ENCODE results near the gene NUDT8.
A peak's percentile ranks its signal among the peaks of the same experiment; 100 is the strongest.
"Not testable (repeated sequence)": the region's sequence is repeated elsewhere in the genome, so short reads cannot be mapped to it uniquely, and the experiment has no call there.

Gene NUDT8

GRCh38 chr11:67592880-67593564 is 36.7 kb downstream of the NUDT8 start:
- no peak for DNase-seq (ENCODE audit: low read depth in 2 of 2)

GRCh38 chr11:67588899-67589415 is 40.8 kb downstream of the NUDT8 start:
- not testable (repeated sequence) for DNase-seq (ENCODE audit: low read depth in 2 of 2)

- DNase-seq (ENCODE audit: low read depth in 2 of 2), result no peak
Observed at GRCh38 chr11:67588136-67588503, 41.6 kb downstream of the NUDT8 start.

GRCh38 chr11:67586568-67587250 is 43.0 kb downstream of the NUDT8 start:
- DNase-seq (ENCODE audit: low read depth in 2 of 2), result no peak

- DNase-seq (ENCODE audit: low read depth in 2 of 2), result no peak
Observed at GRCh38 chr11:67585911-67586310, 43.8 kb downstream of the NUDT8 start.

- DNase-seq (ENCODE audit: low read depth in 2 of 2), result no peak
Observed at GRCh38 chr11:67584881-67585873, 44.6 kb downstream of the NUDT8 start.

- no peak for DNase-seq (ENCODE audit: low read depth in 2 of 2)
Observed at GRCh38 chr11:67584205-67584880, 45.4 kb downstream of the NUDT8 start.

GRCh38 chr11:67583247-67584204 is 46.2 kb downstream of the NUDT8 start, which contains the start of gene GSTP1:
Gene GSTP1, plus strand, starts transcription at chr11:67583812. Its CDS starts 32 bp downstream, at chr11:67583844.
- DNase-seq (ENCODE audit: low read depth in 2 of 2), result peak; percentile 59 to 66

- no peak for DNase-seq (ENCODE audit: low read depth in 2 of 2)
Observed at GRCh38 chr11:67582011-67582410, 47.7 kb downstream of the NUDT8 start.

- DNase-seq (ENCODE audit: low read depth in 2 of 2), result no peak
Observed at GRCh38 chr11:67581469-67581868, 48.3 kb downstream of the NUDT8 start.

- DNase-seq (ENCODE audit: low read depth in 2 of 2), result no peak
Observed at GRCh38 chr11:67577951-67578350, 51.8 kb downstream of the NUDT8 start.
